PC-9 (cell line): ENCODE results near the gene LCTL. TPM values are rescaled to one million over a fixed set of nuclear protein-coding genes. Genes with fewer than 3 reads are reported as not detected.

Source experiments
- BruUV-seq: library from RNA; stranded (reverse); fragments of 400-500 nt; replicated peaks from 2 replicates; lab custom pipeline; 2021; lab: Mats Ljungman, UMichigan
- CTCF ChIA-PET: fragments of 300-600 bp; sonication (Branson Sonifier 250); formaldehyde crosslinking; loops from one replicate; lab custom pipeline; 2022; ENCODE audit warnings: antibody characterized with exemption; lab: Charles Lee
- POLR2A ChIA-PET: fragments of 300-600 bp; sonication (Branson Sonifier 250); formaldehyde crosslinking; loops from one replicate; lab custom pipeline; 2022; ENCODE audit warnings: antibody characterized with exemption; ENCODE audit not compliant: unreplicated experiment; lab: Charles Lee
- DNase-seq, 2 experiments: peaks; one replicate each; pipeline versions ENCODE4 v3.0.0 to v3.0.0-alpha.2; 2015 to 2022; ENCODE audit warnings: mixed read lengths in 1 of 2
- H2AFZ ChIP-seq: fragments of 200-600 bp; sonication (generic); 2 replicates; pipeline ENCODE4 v1.8.1; 2017; ENCODE audit warnings: antibody characterized with exemption
- H3F3A ChIP-seq: fragments of 200-600 bp; sonication (generic); 2 replicates; pipeline ENCODE4 v1.8.1; 2017; ENCODE audit warnings: antibody characterized with exemption, mild to moderate bottlenecking, low read depth; ENCODE audit not compliant: insufficient read depth
- H3K27ac ChIP-seq: fragments of 200-600 bp; sonication (generic); 2 replicates; pipeline ENCODE4 v1.6.1; 2016; ENCODE audit warnings: mixed run types
- H3K27me3 ChIP-seq: fragments of 200-600 bp; sonication (generic); 2 replicates; pipeline ENCODE4 v1.6.1; 2016; ENCODE audit warnings: low read depth, mixed run types; ENCODE audit not compliant: insufficient read depth
- H3K36me3 ChIP-seq: fragments of 200-600 bp; sonication (generic); 2 replicates; pipeline ENCODE4 v1.6.1; 2016; ENCODE audit warnings: low read depth, mixed run types
- H3K4me1 ChIP-seq: fragments of 200-600 bp; sonication (generic); replicated peaks from 2 replicates; pipeline ENCODE4 v1.6.1; 2016; ENCODE audit warnings: mixed run types; ENCODE audit not compliant: insufficient read depth
- H3K4me2 ChIP-seq: fragments of 200-600 bp; sonication (generic); 2 replicates; pipeline ENCODE4 v1.6.1; 2017; ENCODE audit warnings: mixed run types
- H3K4me3 ChIP-seq: fragments of 200-600 bp; sonication (generic); 2 replicates; pipeline ENCODE4 v1.6.1; 2016; ENCODE audit warnings: mixed run types
- H3K79me2 ChIP-seq: fragments of 200-600 bp; sonication (generic); 2 replicates; pipeline ENCODE4 v1.6.1; 2017; ENCODE audit warnings: low read depth, mixed run types
- H3K9me2 ChIP-seq: fragments of 200-600 bp; sonication (generic); 2 replicates; pipeline ENCODE4 v1.8.1; 2017; ENCODE audit warnings: mild to moderate bottlenecking; ENCODE audit not compliant: insufficient read depth
- H3K9me3 ChIP-seq: fragments of 200-600 bp; sonication (generic); 2 replicates; pipeline ENCODE4 v1.8.1; 2016; ENCODE audit warnings: low read depth; ENCODE audit not compliant: insufficient read depth
- H4K20me1 ChIP-seq: fragments of 200-600 bp; sonication (generic); 2 replicates; pipeline ENCODE4 v1.8.1; 2017; ENCODE audit not compliant: insufficient read depth
- EZH2 ChIP-seq: fragments of 200-600 bp; sonication (generic); IDR thresholded peaks from 2 replicates; pipeline ENCODE4 v1.8.0; 2017; ENCODE audit warnings: antibody characterized with exemption, low read depth
- intact Hi-C: fragments of 100-400 bp; cut with micrococcal nuclease; formaldehyde crosslinking; loops from one replicate; pipeline ENCODE4 v1.10.0; 2022; ENCODE audit not compliant: unreplicated experiment
- total RNA-seq: library from RNA; stranded (reverse); gene quantifications from 2 replicates; pipeline ENCODE4 v1.2.3, GENCODE V29; 2021
- TF ChIP-seq, protein P1 (sequence below): fragments of 200-600 bp; sonication (generic); conservative IDR thresholded peaks from 2 replicates; pipeline ENCODE4 v1.6.1; 2017; ENCODE audit warnings: mixed run types, antibody characterized with exemption, mild to moderate bottlenecking, moderate library complexity

The LCTL gene
- total RNA-seq, 1 experiment from 2014 or later = not detected

DNA sequence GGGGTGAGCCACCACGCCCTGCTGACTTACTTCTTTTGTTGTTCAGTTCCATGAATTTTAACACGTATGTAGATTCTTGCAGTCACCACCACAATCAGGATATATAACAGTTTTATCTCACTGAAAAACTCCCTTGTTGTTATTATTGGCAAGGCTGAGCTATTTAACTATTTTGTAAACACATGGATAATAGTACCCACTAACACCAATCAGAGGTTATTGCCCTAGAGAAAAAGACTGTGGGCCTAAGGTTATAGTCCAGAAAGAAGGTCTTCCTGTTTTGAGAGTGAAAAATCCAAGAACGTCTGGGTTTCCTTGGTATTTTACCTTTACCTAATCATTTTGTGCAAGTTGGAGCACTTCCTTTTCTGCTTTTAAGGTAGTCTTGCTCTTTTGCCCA, 51.2 kb downstream of the LCTL start:
- Histone ChIP-seq H3K79me2 (no peaks in the 10 kb centered on the region), H3K27me3 (no peaks in the 10 kb centered on the region), H3K4me1 (peaks cover 12% of the 10 kb centered on the region), H3K4me3 (no peak overlapping the region), H3K4me2 (no peak overlapping the region), H3K36me3 (no peaks in the 10 kb centered on the region), H3K27ac (no peak overlapping the region), H3K9me3 (no peaks in the 10 kb centered on the region), H3K9me2 (no peaks in the 10 kb centered on the region), H3F3A (peaks cover 17% of the 10 kb centered on the region; the same call in 1 of the 2 replicates), H2AFZ (no peak overlapping the region), H4K20me1 (no peaks in the 10 kb centered on the region)
- POLR2A ChIA-PET = no interaction called here
- DNase-seq = no peak
- no TSS peak for BruUV-seq
- TF ChIP-seq, protein P1, sequence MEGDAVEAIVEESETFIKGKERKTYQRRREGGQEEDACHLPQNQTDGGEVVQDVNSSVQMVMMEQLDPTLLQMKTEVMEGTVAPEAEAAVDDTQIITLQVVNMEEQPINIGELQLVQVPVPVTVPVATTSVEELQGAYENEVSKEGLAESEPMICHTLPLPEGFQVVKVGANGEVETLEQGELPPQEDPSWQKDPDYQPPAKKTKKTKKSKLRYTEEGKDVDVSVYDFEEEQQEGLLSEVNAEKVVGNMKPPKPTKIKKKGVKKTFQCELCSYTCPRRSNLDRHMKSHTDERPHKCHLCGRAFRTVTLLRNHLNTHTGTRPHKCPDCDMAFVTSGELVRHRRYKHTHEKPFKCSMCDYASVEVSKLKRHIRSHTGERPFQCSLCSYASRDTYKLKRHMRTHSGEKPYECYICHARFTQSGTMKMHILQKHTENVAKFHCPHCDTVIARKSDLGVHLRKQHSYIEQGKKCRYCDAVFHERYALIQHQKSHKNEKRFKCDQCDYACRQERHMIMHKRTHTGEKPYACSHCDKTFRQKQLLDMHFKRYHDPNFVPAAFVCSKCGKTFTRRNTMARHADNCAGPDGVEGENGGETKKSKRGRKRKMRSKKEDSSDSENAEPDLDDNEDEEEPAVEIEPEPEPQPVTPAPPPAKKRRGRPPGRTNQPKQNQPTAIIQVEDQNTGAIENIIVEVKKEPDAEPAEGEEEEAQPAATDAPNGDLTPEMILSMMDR = no peak
- no peak for TF ChIP-seq EZH2
- intact Hi-C loops = no loop called here
- CTCF ChIA-PET = no interaction called here

DNA sequence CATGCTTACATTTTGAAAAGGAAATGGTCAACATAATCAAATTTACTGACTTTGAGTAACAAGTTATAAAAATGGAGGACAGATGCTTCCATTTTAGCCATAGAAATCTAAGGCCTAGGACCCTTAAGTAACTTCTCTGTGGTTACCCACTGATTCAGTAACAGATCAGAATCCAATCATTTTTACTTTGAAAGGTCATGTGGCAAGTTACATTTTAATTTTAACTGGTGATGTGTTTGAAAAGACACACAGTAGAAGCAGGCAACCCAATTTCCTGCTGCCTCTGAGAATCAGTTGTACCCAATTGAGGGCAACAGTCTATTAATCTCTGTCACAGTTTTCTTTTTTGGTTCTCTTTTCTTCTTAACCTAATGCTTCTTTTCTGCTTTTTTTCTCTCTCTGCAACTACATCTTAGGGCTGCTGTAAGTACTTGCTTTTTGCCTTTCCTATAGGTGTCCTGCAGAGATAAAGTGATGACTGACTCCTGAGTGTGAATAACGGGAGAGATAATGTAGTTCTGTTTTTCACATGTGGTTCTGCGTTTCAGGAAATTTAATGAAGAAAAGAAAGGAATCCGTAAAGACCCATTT, 57.4 kb downstream of the LCTL start:
- Histone ChIP-seq H3K4me3 (no peak overlapping the region), H2AFZ (no peak overlapping the region), H3K4me2 (no peak overlapping the region), H3K9me3 (no peaks in the 10 kb centered on the region), H3K9me2 (no peaks in the 10 kb centered on the region), H3K27ac (no peak overlapping the region), H3K27me3 (no peaks in the 10 kb centered on the region), H4K20me1 (peaks cover 4% of the 10 kb centered on the region; the same call in 1 of the 2 replicates), H3K36me3 (peaks cover 8% of the 10 kb centered on the region; the same call in 1 of the 2 replicates), H3F3A (peaks cover 15% of the 10 kb centered on the region; the same call in 1 of the 2 replicates), H3K79me2 (peaks cover 37% of the 10 kb centered on the region), H3K4me1 (no peaks in the 10 kb centered on the region)
- ChIA-PET CTCF (no interaction called here), POLR2A (no interaction called here)
- TF ChIP-seq, protein P1 = no peak
- TF ChIP-seq EZH2 = no peak
- DNase-seq = no peak
- no TSS peak for BruUV-seq
- intact Hi-C loops = loop anchor here (5.0 to 10.0 kb wide), 3 partner anchors 259 to 604 kb away; no protein-coding TSS in a partner anchor

DNA sequence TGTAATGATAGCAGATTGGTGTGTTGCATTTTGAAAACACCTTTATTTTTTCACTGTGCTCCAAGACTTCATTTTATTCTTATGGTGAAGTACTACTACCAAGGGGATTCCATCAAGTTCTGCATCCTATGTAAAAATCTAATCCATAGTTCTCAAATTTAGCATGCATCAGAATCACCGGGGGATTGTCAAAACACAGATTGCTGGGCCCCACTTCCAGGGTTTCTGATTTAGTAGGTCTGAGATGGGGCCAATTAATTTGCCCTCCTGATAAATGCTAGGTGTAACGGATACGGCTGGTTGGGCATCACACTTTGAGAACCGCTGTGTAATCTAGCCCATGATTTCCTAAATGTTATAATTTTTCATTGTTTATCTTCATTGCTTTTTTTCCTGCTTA, 60.0 kb downstream of the LCTL start:
- H3K27ac ChIP-seq = peak overlapping the region; percentile 91
- DNase-seq = no peak
- no peaks in the 10 kb centered on the region for H3K9me2 ChIP-seq
- CTCF ChIA-PET = no interaction called here
- TF ChIP-seq, protein P1 = no peak
- no peak for TF ChIP-seq EZH2
- peaks cover 11% of the 10 kb centered on the region for H3K4me1 ChIP-seq
- peaks cover 32% of the 10 kb centered on the region for H3K36me3 ChIP-seq
- BruUV-seq = no TSS peak
- H3K79me2 ChIP-seq = peaks cover 63% of the 10 kb centered on the region
- H3K9me3 ChIP-seq = no peaks in the 10 kb centered on the region
- peaks cover 41% of the 10 kb centered on the region for H3F3A ChIP-seq
- H3K4me3 ChIP-seq = peak overlapping the region; percentile 100
- POLR2A ChIA-PET = no interaction called here
- intact Hi-C loops = loop anchor here (5.0 to 10.0 kb wide), 3 partner anchors 261 to 601 kb away; no protein-coding TSS in a partner anchor
- H4K20me1 ChIP-seq = peaks cover 29% of the 10 kb centered on the region
- no peaks in the 10 kb centered on the region for H3K27me3 ChIP-seq
- peak overlapping the region; percentile 91 for H2AFZ ChIP-seq
- H3K4me2 ChIP-seq = peak overlapping the region; percentile 85
